ENCODE results near the gene FLG2. TPM values are rescaled to one million over a fixed set of nuclear protein-coding genes. Genes with fewer than 3 reads are reported as not detected.

FLG2 gene
- total RNA-seq, 6 experiments from 2014 or later, result not detected

Other genes starting within 250 kb of the FLG2 start
- under 1 TPM in 2 of 6 experiments, not detected in 4; 0.03 to 0.05 TPM for gene TCHH, start 244.6 kb downstream of the FLG2 start, total RNA-seq (2021; fragmentation: NEBNext Ultra II Directional; extraction: Animal tissue kit (Norgen Biotek cat#: 25700))
- not detected for gene RPTN, start 200.8 kb downstream of the FLG2 start, total RNA-seq (2021; fragmentation: NEBNext Ultra II Directional; extraction: Animal tissue kit (Norgen Biotek cat#: 25700))
- not detected for gene HRNR, start 135.8 kb downstream of the FLG2 start, total RNA-seq (2021; fragmentation: NEBNext Ultra II Directional; extraction: Animal tissue kit (Norgen Biotek cat#: 25700))
- gene FLG, start 34.8 kb downstream of the FLG2 start, total RNA-seq (2021; fragmentation: NEBNext Ultra II Directional; extraction: Animal tissue kit (Norgen Biotek cat#: 25700)), result under 1 TPM in 1 of 6 experiments, not detected in 5; 0.02 TPM
- gene CRNN, start 54.3 kb upstream of the FLG2 start, total RNA-seq (2021; fragmentation: NEBNext Ultra II Directional; extraction: Animal tissue kit (Norgen Biotek cat#: 25700)), result not detected
- not detected for gene LCE5A, start 150.8 kb upstream of the FLG2 start, total RNA-seq (2021; fragmentation: NEBNext Ultra II Directional; extraction: Animal tissue kit (Norgen Biotek cat#: 25700))
- not detected for gene CRCT1, start 154.5 kb upstream of the FLG2 start, total RNA-seq (2021; fragmentation: NEBNext Ultra II Directional; extraction: Animal tissue kit (Norgen Biotek cat#: 25700))
- gene LCE3E, start 206.8 kb upstream of the FLG2 start, total RNA-seq (2021; fragmentation: NEBNext Ultra II Directional; extraction: Animal tissue kit (Norgen Biotek cat#: 25700)), result not detected
- gene LCE3D, start 220.5 kb upstream of the FLG2 start, total RNA-seq (2021; fragmentation: NEBNext Ultra II Directional; extraction: Animal tissue kit (Norgen Biotek cat#: 25700)), result not detected
- not detected for gene LCE3C, start 240.2 kb upstream of the FLG2 start, total RNA-seq (2021; fragmentation: NEBNext Ultra II Directional; extraction: Animal tissue kit (Norgen Biotek cat#: 25700))